RWPE2 (cell line): ENCODE results near the gene CYP4F22.

ENCODE experiments used
- ATAC-seq: fragments of 200-7000 bp; cut with Tn5 transposase; 3 replicates; pipeline ENCODE4 v1.9.1; 2021; ENCODE audit warnings: low read depth
- DNase-seq: peaks from one replicate; pipeline ENCODE4 v3.0.0-alpha.2; 2020; ENCODE audit warnings: low spot score
- H3K27ac ChIP-seq: fragments of 450-650 bp; 2 replicates; pipeline ENCODE4 v1.5.1; 2017; ENCODE audit warnings: mild to moderate bottlenecking; ENCODE audit not compliant: poor library complexity, severe bottlenecking
- H3K27me3 ChIP-seq: fragments of 250-450 bp; sonication (Bioruptor Pico); 2 replicates; pipeline ENCODE4 v1.5.1; 2021; ENCODE audit warnings: mild to moderate bottlenecking, moderate library complexity; ENCODE audit not compliant: insufficient read depth, poor library complexity, severe bottlenecking
- H3K36me3 ChIP-seq: fragments of 250-450 bp; sonication (Bioruptor Pico); 2 replicates; pipeline ENCODE4 v1.5.1; 2020; ENCODE audit warnings: low read depth, mild to moderate bottlenecking, moderate library complexity
- H3K4me1 ChIP-seq: fragments of 250-450 bp; sonication (Bioruptor Pico); 2 replicates; pipeline ENCODE4 v1.5.1; 2021; ENCODE audit warnings: mild to moderate bottlenecking, moderate library complexity; ENCODE audit not compliant: insufficient read depth, poor library complexity, severe bottlenecking
- H3K4me3 ChIP-seq: fragments of 250-450 bp; sonication (Bioruptor Pico); 2 replicates; pipeline ENCODE4 v1.5.1; 2021; ENCODE audit warnings: mild to moderate bottlenecking, moderate library complexity; ENCODE audit not compliant: severe bottlenecking
- H3K9me3 ChIP-seq: fragments of 250-450 bp; sonication (Bioruptor Pico); 2 replicates; pipeline ENCODE4 v1.5.1; 2021; ENCODE audit warnings: mild to moderate bottlenecking, moderate library complexity; ENCODE audit not compliant: severe bottlenecking
- CTCF ChIP-seq: fragments of 450-650 bp; IDR thresholded peaks from one replicate; pipeline ENCODE4 v1.5.1; 2017; ENCODE audit warnings: mild to moderate bottlenecking, moderate library complexity; ENCODE audit not compliant: poor library complexity, severe bottlenecking

CYP4F22 gene

GRCh38 chr19:15583346-15583745 lies 75.0 kb downstream of the CYP4F22 start:
- H3K9me3 ChIP-seq: no peaks in the 10 kb centered on the region
- H3K27ac ChIP-seq: no peak overlapping the region
- no peaks in the 10 kb centered on the region for H3K4me1 ChIP-seq
- ATAC-seq (no peak), DNase-seq (no peak)
- H3K4me3 ChIP-seq: no peak overlapping the region
- no peaks in the 10 kb centered on the region for H3K36me3 ChIP-seq
- no peak for TF ChIP-seq CTCF
- peaks cover 8% of the 10 kb centered on the region for H3K27me3 ChIP-seq

- no peaks in the 10 kb centered on the region for H3K4me1 ChIP-seq
- no peak for TF ChIP-seq CTCF
- no peak for DNase-seq
- ATAC-seq: no peak
- H3K4me3 ChIP-seq: no peak overlapping the region
- H3K27ac ChIP-seq: no peak overlapping the region
- H3K27me3 ChIP-seq: peaks cover 8% of the 10 kb centered on the region
- no peaks in the 10 kb centered on the region for H3K36me3 ChIP-seq
- H3K9me3 ChIP-seq: no peaks in the 10 kb centered on the region
Observed at GRCh38 chr19:15584095-15584494, 75.8 kb downstream of the CYP4F22 start.

GRCh38 chr19:15584541-15585115 lies 76.3 kb downstream of the CYP4F22 start:
- Histone ChIP-seq H3K4me3 (no peak overlapping the region), H3K27me3 (peaks cover 8% of the 10 kb centered on the region)

GRCh38 chr19:15587663-15588062 lies 79.3 kb downstream of the CYP4F22 start:
- no peak for TF ChIP-seq CTCF
- DNase-seq: no peak

More at GRCh38 chr19:15584541-15585115, 76.3 kb downstream of the CYP4F22 start:
- Histone ChIP-seq H3K36me3 (no peaks in the 10 kb centered on the region), H3K9me3 (no peaks in the 10 kb centered on the region), H3K27ac (no peak overlapping the region), H3K4me1 (no peaks in the 10 kb centered on the region)
- DNase-seq (no peak), ATAC-seq (peak; percentile 78)
- peak; percentile 90 for TF ChIP-seq CTCF

GRCh38 chr19:15588265-15588664 lies 79.9 kb downstream of the CYP4F22 start:
- Histone ChIP-seq H3K4me3 (no peak overlapping the region), H3K4me1 (no peaks in the 10 kb centered on the region), H3K27ac (no peak overlapping the region), H3K9me3 (no peaks in the 10 kb centered on the region), H3K27me3 (no peaks in the 10 kb centered on the region), H3K36me3 (no peaks in the 10 kb centered on the region)
- no peak for DNase-seq
- TF ChIP-seq CTCF: no peak
- ATAC-seq: no peak

More at GRCh38 chr19:15587663-15588062, 79.3 kb downstream of the CYP4F22 start:
- H3K27me3 ChIP-seq: peaks cover under 1% of the 10 kb centered on the region
- H3K4me1 ChIP-seq: no peaks in the 10 kb centered on the region
- no peak overlapping the region for H3K4me3 ChIP-seq
- H3K36me3 ChIP-seq: no peaks in the 10 kb centered on the region
- no peaks in the 10 kb centered on the region for H3K9me3 ChIP-seq
- no peak for ATAC-seq
- H3K27ac ChIP-seq: no peak overlapping the region
